Stimulated activated CD4-positive, alpha-beta T cell treated with anti-CD3 and anti-CD28 coated beads, TNF-alpha, amount 100 ng/mL, for 4 hours (primary cell): ENCODE results near the gene UBE2E3.
"Not testable (repeated sequence)": the region's sequence is repeated elsewhere in the genome, so short reads cannot be mapped to it uniquely, and the experiment has no call there.

Experiments
- DNase-seq, 3 experiments: peaks; one replicate each; pipeline ENCODE4 v3.0.0-alpha.2; 2020; ENCODE audit warnings: low read depth in 3 of 3

The UBE2E3 gene

GRCh38 chr2:181074457-181074856 is 94.1 kb downstream of the UBE2E3 start:
- DNase-seq, result no peak

DNA sequence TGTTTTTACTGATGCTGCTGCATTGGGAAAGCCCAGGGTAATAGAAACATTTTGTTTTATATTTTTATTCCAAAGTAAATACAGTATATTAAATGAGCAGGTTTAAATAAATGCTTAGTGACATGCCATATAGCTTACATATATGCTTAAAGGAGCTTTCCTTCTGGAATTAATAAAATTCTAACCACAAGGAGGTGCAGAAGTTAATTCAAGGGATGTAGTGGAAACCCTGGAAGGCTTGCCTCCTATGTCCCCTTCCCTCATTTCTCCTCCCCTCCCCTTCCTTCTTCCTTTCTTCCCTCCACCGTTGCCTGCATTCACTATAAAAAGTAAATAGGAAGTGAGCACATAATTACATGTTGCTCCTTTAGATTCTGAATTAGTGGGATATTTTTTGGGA is 96.3 kb downstream of the UBE2E3 start:
- no peak for DNase-seq

- DNase-seq, result peak in 1 of 3 experiments; percentile 2
Measured at GRCh38 chr2:181077128-181077709, 96.8 kb downstream of the UBE2E3 start.

DNA sequence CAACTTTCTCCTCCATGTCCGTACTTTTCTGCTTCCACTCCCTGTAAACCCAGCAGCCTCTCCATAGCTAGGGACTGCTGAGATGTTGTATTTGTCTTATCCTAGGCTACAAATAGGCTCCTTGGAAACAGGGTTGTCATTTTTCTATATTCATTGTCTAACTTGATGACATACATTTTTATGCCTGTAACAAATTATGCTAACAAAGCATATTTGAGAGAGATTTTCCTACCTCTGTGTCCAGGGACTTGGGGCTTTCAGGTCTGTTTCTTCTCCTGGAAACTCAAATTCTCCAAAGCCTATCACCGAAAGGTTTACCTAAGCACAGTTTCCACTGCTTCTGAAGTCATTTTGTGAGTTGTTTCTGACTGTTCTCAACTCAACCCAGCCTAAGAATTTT is 102.7 kb downstream of the UBE2E3 start:
- DNase-seq, result no peak

DNA sequence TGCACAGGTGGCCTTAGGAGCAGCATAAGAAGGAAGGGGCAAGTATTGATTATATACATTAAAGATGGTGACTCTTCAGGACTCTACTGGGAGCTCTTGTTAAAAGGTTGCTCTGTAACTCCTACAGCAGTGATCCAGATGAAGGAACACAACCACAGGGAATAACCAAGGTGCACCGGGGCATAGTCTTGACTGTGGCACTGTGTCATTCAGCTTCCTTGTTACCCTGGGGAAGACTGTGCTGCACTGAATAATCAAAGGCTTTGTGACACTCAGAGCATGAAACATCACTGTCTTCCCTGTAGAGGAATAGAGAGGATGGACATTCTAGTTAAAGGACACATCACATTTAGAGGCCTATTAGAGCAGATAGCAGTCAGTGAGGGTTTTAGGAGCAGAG is 105.3 kb downstream of the UBE2E3 start:
- no peak for DNase-seq

DNA sequence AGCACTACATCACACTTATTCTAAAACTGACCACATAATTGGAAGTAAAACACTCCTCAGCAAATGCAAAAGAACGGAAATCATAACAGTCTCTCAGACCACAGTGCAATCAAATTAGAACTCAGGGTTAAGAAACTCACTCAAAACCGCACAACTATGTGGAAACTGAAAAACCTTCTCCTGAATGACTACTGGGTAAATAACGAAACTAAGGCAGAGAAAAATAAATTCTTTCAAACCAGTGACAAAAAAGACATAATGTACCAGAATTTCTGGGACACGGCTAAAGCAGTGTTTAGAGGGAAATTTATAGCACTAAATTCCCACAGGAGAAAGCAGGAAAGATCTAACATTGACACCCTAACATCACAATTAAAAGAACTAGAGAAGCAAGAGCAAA is 111.5 kb downstream of the UBE2E3 start:
- DNase-seq, result not testable (repeated sequence)

DNA sequence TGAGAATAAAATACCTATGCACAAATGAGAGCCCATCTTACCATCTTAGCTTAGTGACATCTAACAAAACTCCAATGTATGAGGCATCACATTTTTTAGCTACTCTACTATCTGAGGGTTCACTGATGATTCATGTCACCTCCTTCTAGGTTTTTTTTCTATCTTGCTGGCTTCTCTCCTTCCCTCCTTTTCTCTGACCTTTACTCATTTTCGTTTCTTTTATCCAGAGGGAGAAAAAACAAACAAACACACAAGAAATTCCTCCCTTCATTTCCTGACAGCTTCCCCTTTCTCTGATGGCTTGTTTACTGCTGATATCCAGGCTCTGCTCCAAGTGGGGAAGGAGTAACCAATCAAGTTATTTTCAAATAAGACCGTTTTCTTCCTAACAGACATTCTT is 115.1 kb downstream of the UBE2E3 start:
- DNase-seq, result no peak

GRCh38 chr2:181103659-181104058 is 123.3 kb downstream of the UBE2E3 start:
- DNase-seq, result no peak

DNA sequence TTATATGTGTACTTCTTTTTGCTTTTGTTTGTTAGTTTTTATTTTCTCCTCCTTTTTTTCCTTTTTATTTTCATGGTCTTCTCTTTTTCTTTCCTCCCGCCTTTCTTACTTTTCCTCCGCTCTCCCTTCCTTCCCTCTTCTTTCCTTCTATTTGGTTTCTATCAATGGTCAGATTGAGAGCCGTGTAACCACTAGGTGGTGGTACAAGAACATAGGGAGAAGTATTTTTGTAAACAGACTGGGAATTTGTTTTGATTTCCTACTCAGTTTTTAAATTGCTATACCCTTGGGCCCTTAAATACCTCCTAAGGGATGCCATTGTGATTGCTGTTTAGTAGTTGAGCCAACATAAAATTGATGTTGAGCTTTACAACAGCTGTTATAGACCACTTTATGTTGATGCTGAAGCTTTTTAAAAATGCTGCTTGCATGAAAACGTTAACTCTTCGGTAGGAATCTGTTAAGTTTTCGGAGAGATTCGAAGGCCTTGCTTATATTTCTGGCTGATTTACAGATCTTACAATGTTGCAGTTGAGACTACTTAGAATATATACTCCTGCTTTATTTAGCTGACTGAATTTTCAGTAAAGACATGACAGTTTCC is 124.2 kb downstream of the UBE2E3 start:
- DNase-seq, result no peak

DNA sequence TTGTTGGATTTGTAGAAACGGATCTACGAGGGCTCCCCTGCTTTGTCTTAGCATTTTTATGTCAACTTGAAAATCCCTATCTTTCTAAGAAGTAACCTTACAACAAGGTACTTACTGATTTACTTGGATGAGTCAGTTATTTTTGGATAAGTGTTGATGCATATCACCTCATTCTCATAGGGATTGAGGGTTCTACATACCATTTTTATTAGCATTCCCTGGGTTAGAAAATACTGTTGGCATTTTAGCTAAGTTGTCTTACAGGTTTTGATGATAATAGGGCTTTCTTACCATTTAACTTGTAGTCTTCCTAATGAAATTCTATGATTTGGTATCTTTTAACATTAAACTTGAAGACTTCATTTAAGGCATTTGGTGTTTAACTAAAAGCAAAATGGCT is 125.2 kb downstream of the UBE2E3 start:
- DNase-seq, result no peak

DNA sequence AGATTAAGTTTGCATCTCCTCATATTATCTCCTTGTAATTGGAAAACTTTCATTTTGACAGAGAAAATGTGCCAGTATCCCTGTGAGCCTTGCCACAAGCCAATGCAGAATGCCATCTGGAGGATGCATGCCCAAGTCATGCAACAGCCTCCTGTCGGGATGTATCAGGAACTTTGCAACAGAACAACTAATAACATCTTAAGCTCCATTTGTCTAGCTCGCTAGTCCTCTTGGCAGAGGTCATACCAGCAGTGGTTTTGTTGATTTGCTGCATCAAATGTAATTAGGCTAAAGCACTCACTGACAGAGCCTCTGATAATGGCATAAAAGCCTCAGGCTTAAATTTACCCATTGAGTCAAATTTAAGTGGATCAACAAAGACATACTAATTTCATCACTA is 125.8 kb downstream of the UBE2E3 start:
- no peak for DNase-seq

DNA sequence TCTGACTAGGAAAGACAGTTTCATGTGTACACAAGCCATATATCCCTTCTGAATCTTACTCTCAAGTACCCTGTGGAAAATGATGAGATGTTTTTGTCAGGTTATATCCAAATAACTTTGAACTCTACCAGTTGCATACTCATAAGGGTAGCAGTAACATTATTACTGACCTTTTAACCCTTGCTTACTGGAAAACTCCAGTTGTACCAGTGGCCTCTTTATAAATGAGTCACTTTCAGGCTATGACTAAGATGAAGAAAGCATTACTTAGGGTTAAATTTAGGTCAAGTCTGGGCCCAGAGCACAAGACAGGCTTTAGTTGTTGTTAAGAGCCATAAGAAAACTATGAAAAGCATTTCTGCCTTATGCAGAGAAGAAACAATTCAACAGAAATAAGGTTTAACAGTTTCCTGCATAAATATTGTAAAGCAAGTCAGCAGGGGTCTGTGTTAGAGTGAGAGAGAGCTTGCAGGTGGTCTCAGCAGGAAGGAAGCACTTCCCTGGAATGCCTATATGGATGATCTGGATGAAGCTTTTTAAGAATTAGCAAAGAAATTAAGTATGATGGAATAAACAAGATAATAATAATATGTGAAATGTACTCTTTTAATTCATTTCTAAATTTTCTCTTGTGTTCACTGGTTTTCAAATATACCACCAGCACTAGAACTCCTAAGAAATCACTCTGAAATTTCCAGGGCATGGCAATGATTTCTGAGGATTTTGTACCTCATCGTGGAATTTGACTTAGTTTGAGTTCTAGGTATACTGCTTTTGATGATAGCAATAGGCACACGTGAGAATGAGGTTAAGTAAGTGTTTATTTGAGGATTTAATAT is 126.6 kb downstream of the UBE2E3 start:
- no peak for DNase-seq

DNA sequence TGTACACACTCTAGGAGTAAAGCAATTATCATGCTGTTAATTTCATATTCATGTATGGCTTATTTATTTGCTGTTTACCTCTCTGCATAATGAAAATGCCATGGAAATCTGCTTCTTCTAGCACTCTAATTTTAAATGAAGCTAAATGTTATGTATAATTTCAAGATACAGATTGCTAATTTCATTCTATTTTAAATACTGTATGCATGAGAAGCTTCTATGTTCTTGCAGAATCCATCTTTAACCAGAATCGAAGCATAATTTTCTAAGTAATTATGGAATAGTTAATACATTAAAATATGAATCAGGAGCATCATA is 127.2 kb downstream of the UBE2E3 start:
- DNase-seq, result no peak

GRCh38 chr2:181111059-181111458 is 130.7 kb downstream of the UBE2E3 start:
- DNase-seq, result no peak

DNA sequence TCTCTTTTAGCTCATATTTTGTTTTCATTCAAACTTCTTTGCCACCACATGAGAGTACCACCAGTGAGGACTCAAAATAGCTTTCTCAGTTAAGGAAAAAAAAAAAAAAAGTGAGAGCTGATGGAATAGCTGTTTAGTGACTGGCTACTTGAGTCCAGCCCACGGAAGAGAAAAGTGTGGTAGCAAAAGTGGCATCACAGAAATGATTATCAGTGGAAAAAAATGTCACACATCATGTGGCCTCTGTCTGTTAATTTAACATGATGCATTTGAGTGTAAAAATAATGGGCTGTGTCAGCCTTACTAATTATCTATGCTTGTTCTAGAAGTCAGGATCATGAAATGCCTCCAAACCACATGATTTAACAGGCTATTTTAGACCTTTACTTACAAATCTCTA is 132.5 kb downstream of the UBE2E3 start:
- DNase-seq, result no peak
